ENCODE data around the gene C2orf78.

Gene C2orf78

GRCh38 chr2:73837847-73838585 is 54.0 kb downstream of the C2orf78 start:
- no peak overlapping the region for H3K27ac ChIP-seq (ENCODE audit: low read depth, low read length)
- H3K36me3 ChIP-seq (ENCODE audit: insufficient read depth, low read length) = peaks cover 13% of the 10 kb centered on the region

GRCh38 chr2:73838889-73839534 is 55.0 kb downstream of the C2orf78 start:
- Histone ChIP-seq H3K4me3 (ENCODE audit: low read depth, low read length) (no peak overlapping the region), H3K79me2 (ENCODE audit: control insufficient read depth, insufficient read depth, low read length, unreplicated experiment) (peaks cover 6% of the 10 kb centered on the region), H3K27me3 (ENCODE audit: insufficient read depth, low read length) (no peaks in the 10 kb centered on the region), H2AFZ (ENCODE audit: low read length, unreplicated experiment) (no peak overlapping the region), H3K27ac (ENCODE audit: low read depth, low read length) (no peak overlapping the region), H3K36me3 (ENCODE audit: insufficient read depth, low read length) (peaks cover 5% of the 10 kb centered on the region; the same call in 1 of the 2 replicates), H3K4me1 (ENCODE audit: control insufficient read depth, insufficient read depth, low read length, unreplicated experiment) (peaks cover 7% of the 10 kb centered on the region)

More at GRCh38 chr2:73837847-73838585, 54.0 kb downstream of the C2orf78 start:
- Histone ChIP-seq H3K4me1 (ENCODE audit: control insufficient read depth, insufficient read depth, low read length, unreplicated experiment) (peaks cover 7% of the 10 kb centered on the region), H2AFZ (ENCODE audit: low read length, unreplicated experiment) (no peak overlapping the region), H3K79me2 (ENCODE audit: control insufficient read depth, insufficient read depth, low read length, unreplicated experiment) (peaks cover 13% of the 10 kb centered on the region), H3K4me3 (ENCODE audit: low read depth, low read length) (no peak overlapping the region), H3K27me3 (ENCODE audit: insufficient read depth, low read length) (no peaks in the 10 kb centered on the region)

- H3K4me1 ChIP-seq (ENCODE audit: control insufficient read depth, insufficient read depth, low read length, unreplicated experiment) = peaks cover 7% of the 10 kb centered on the region
- no peak overlapping the region for H2AFZ ChIP-seq (ENCODE audit: low read length, unreplicated experiment)
- no peak overlapping the region for H3K27ac ChIP-seq (ENCODE audit: low read depth, low read length)
- peaks cover 6% of the 10 kb centered on the region for H3K79me2 ChIP-seq (ENCODE audit: control insufficient read depth, insufficient read depth, low read length, unreplicated experiment)
- no peak overlapping the region for H3K4me3 ChIP-seq (ENCODE audit: low read depth, low read length)
- H3K27me3 ChIP-seq (ENCODE audit: insufficient read depth, low read length) = no peaks in the 10 kb centered on the region
- peaks cover 6% of the 10 kb centered on the region; the same call in 1 of the 2 replicates for H3K36me3 ChIP-seq (ENCODE audit: insufficient read depth, low read length)
Observed at GRCh38 chr2:73839653-73840411, 55.8 kb downstream of the C2orf78 start.

DNA sequence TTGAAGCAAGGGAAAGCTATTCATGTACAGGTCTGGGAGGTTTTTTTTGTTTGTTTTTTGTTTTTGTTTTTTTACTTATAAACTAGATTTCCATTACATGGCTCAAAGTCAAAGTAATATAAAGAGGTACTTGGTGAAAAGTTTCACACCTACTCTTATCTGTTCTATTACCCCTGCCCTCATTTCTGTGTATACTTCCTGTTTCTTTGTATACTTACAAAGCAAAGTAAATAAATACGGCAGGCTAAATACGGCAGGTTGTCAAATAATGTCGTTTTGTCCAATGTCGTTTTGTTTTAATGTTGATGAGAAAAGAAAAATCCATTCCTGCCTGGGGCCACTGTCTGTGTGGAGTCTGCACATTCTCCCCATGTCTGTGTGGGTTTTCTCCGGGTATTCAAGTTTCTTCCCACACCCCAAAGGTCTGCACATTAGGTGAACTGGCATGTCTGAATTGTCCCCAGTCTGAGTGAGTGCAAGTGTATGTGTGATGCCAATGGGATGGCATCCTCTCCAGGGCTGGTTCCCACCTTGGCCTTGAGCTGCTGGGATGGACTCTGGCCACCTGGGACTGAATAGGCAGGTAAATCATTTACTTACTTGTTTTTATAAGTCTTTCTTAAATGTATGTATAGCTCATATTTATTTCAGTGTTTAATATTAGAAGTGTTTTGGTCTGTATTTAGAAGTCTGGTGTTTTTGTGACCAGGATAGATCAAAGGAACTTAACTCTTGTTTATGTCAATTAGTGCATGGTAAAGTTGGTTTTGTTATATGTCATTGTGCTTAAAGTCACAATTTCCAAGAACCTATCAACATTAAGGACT is 58.1 kb downstream of the C2orf78 start:
- Histone ChIP-seq H3K27ac (ENCODE audit: low read depth, low read length) (no peak overlapping the region), H3K27me3 (ENCODE audit: insufficient read depth, low read length) (no peaks in the 10 kb centered on the region), H3K4me1 (ENCODE audit: control insufficient read depth, insufficient read depth, low read length, unreplicated experiment) (peaks cover 7% of the 10 kb centered on the region), H3K4me3 (ENCODE audit: low read depth, low read length) (no peak overlapping the region), H2AFZ (ENCODE audit: low read length, unreplicated experiment) (no peak overlapping the region), H3K79me2 (ENCODE audit: control insufficient read depth, insufficient read depth, low read length, unreplicated experiment) (peaks cover 6% of the 10 kb centered on the region), H3K36me3 (ENCODE audit: insufficient read depth, low read length) (peaks cover 14% of the 10 kb centered on the region)

DNA sequence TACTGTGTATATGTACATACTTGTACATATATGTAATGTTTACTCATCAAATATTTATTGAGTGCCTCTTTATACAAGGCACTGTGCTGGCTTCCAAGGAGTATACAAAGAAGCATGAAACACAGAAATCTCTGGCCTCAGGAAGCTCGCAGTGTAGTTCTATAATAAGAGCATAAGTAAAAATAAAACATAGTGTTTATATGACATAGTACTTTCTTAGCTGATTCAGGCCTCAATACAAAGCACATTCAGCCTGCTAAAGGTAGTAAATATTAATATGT is 58.7 kb downstream of the C2orf78 start:
- H3K79me2 ChIP-seq (ENCODE audit: control insufficient read depth, insufficient read depth, low read length, unreplicated experiment) = peaks cover 6% of the 10 kb centered on the region
- no peak overlapping the region for H3K27ac ChIP-seq (ENCODE audit: low read depth, low read length)
- peaks cover 7% of the 10 kb centered on the region for H3K4me1 ChIP-seq (ENCODE audit: control insufficient read depth, insufficient read depth, low read length, unreplicated experiment)
- H3K4me3 ChIP-seq (ENCODE audit: low read depth, low read length) = no peak overlapping the region
- no peaks in the 10 kb centered on the region for H3K27me3 ChIP-seq (ENCODE audit: insufficient read depth, low read length)
- H2AFZ ChIP-seq (ENCODE audit: low read length, unreplicated experiment) = no peak overlapping the region
- peaks cover 19% of the 10 kb centered on the region for H3K36me3 ChIP-seq (ENCODE audit: insufficient read depth, low read length)

- no peak overlapping the region for H3K27ac ChIP-seq (ENCODE audit: low read depth, low read length)
- H2AFZ ChIP-seq (ENCODE audit: low read length, unreplicated experiment) = no peak overlapping the region
- peaks cover 25% of the 10 kb centered on the region for H3K36me3 ChIP-seq (ENCODE audit: insufficient read depth, low read length)
Observed at GRCh38 chr2:73844087-73844486, 60.1 kb downstream of the C2orf78 start.

GRCh38 chr2:73850009-73850408 is 66.0 kb downstream of the C2orf78 start:
- H3K4me1 ChIP-seq (ENCODE audit: control insufficient read depth, insufficient read depth, low read length, unreplicated experiment) = peaks cover 19% of the 10 kb centered on the region
- no peak overlapping the region for H3K4me3 ChIP-seq (ENCODE audit: low read depth, low read length)
- no peak overlapping the region for H2AFZ ChIP-seq (ENCODE audit: low read length, unreplicated experiment)
- no peaks in the 10 kb centered on the region for H3K27me3 ChIP-seq (ENCODE audit: insufficient read depth, low read length)
- H3K27ac ChIP-seq (ENCODE audit: low read depth, low read length) = no peak overlapping the region
- peaks cover 40% of the 10 kb centered on the region for H3K36me3 ChIP-seq (ENCODE audit: insufficient read depth, low read length)
- H3K79me2 ChIP-seq (ENCODE audit: control insufficient read depth, insufficient read depth, low read length, unreplicated experiment) = no peaks in the 10 kb centered on the region

More at GRCh38 chr2:73844087-73844486, 60.1 kb downstream of the C2orf78 start:
- Histone ChIP-seq H3K27me3 (ENCODE audit: insufficient read depth, low read length) (no peaks in the 10 kb centered on the region), H3K4me1 (ENCODE audit: control insufficient read depth, insufficient read depth, low read length, unreplicated experiment) (peaks cover 3% of the 10 kb centered on the region), H3K4me3 (ENCODE audit: low read depth, low read length) (no peak overlapping the region), H3K79me2 (ENCODE audit: control insufficient read depth, insufficient read depth, low read length, unreplicated experiment) (peaks cover 6% of the 10 kb centered on the region)

- peaks cover 28% of the 10 kb centered on the region for H3K4me1 ChIP-seq (ENCODE audit: control insufficient read depth, insufficient read depth, low read length, unreplicated experiment)
- no peak overlapping the region for H3K27ac ChIP-seq (ENCODE audit: low read depth, low read length)
- H3K36me3 ChIP-seq (ENCODE audit: insufficient read depth, low read length) = peaks cover 37% of the 10 kb centered on the region
- H3K27me3 ChIP-seq (ENCODE audit: insufficient read depth, low read length) = no peaks in the 10 kb centered on the region
- no peaks in the 10 kb centered on the region for H3K79me2 ChIP-seq (ENCODE audit: control insufficient read depth, insufficient read depth, low read length, unreplicated experiment)
- H2AFZ ChIP-seq (ENCODE audit: low read length, unreplicated experiment) = no peak overlapping the region
- H3K4me3 ChIP-seq (ENCODE audit: low read depth, low read length) = no peak overlapping the region
Observed at GRCh38 chr2:73851274-73851673, 67.3 kb downstream of the C2orf78 start.

DNA sequence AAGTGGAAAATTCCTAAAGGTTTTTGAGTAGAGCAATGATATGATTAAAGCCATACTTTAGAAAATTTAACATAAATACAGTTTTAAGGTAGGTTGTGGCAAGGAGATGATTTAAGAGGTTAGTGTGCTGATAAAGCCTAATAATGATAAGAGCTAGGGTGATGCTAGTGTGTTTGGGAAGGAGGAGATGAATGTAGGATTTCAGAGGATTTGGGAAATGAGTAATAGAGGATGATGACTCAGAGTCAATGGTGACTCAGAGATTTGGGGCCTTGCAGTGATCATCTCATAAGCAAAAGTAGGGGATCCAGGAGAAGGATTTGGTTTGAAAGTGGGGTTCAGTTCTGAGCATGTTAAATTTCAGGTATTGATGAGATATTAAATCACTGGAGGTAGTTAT is 68.0 kb downstream of the C2orf78 start:
- H3K79me2 ChIP-seq (ENCODE audit: control insufficient read depth, insufficient read depth, low read length, unreplicated experiment) = no peaks in the 10 kb centered on the region
- H3K4me1 ChIP-seq (ENCODE audit: control insufficient read depth, insufficient read depth, low read length, unreplicated experiment) = peaks cover 34% of the 10 kb centered on the region
- no peak overlapping the region for H3K4me3 ChIP-seq (ENCODE audit: low read depth, low read length)
- H2AFZ ChIP-seq (ENCODE audit: low read length, unreplicated experiment) = no peak overlapping the region
- peaks cover 36% of the 10 kb centered on the region for H3K36me3 ChIP-seq (ENCODE audit: insufficient read depth, low read length)
- no peaks in the 10 kb centered on the region for H3K27me3 ChIP-seq (ENCODE audit: insufficient read depth, low read length)
- H3K27ac ChIP-seq (ENCODE audit: low read depth, low read length) = peak overlapping the region; percentile 22

- H3K4me1 ChIP-seq (ENCODE audit: control insufficient read depth, insufficient read depth, low read length, unreplicated experiment) = peaks cover 49% of the 10 kb centered on the region
- H3K36me3 ChIP-seq (ENCODE audit: insufficient read depth, low read length) = peaks cover 36% of the 10 kb centered on the region
- H2AFZ ChIP-seq (ENCODE audit: low read length, unreplicated experiment) = no peak overlapping the region
Observed at GRCh38 chr2:73855526-73855925, 71.5 kb downstream of the C2orf78 start.

More at GRCh38 chr2:73855526-73855925, 71.5 kb downstream of the C2orf78 start:
- H3K4me3 ChIP-seq (ENCODE audit: low read depth, low read length) = no peak overlapping the region
- H3K27ac ChIP-seq (ENCODE audit: low read depth, low read length) = no peak overlapping the region
- H3K27me3 ChIP-seq (ENCODE audit: insufficient read depth, low read length) = no peaks in the 10 kb centered on the region
- no peaks in the 10 kb centered on the region for H3K79me2 ChIP-seq (ENCODE audit: control insufficient read depth, insufficient read depth, low read length, unreplicated experiment)

Data from ACC112 (cell line).